Activated CD4-positive, alpha-beta T cell treated with anti-CD3 and anti-CD28 coated beads, Interleukin-2, amount 50 U/mL, for 16 hours (primary cell): ENCODE results near the gene BCKDK.
A peak's percentile ranks its signal among the peaks of the same experiment; 100 is the strongest.

ENCODE experiments used
- DNase-seq: peaks from one replicate; pipeline ENCODE4 v3.0.0-alpha.2; 2020

Gene BCKDK

DNA sequence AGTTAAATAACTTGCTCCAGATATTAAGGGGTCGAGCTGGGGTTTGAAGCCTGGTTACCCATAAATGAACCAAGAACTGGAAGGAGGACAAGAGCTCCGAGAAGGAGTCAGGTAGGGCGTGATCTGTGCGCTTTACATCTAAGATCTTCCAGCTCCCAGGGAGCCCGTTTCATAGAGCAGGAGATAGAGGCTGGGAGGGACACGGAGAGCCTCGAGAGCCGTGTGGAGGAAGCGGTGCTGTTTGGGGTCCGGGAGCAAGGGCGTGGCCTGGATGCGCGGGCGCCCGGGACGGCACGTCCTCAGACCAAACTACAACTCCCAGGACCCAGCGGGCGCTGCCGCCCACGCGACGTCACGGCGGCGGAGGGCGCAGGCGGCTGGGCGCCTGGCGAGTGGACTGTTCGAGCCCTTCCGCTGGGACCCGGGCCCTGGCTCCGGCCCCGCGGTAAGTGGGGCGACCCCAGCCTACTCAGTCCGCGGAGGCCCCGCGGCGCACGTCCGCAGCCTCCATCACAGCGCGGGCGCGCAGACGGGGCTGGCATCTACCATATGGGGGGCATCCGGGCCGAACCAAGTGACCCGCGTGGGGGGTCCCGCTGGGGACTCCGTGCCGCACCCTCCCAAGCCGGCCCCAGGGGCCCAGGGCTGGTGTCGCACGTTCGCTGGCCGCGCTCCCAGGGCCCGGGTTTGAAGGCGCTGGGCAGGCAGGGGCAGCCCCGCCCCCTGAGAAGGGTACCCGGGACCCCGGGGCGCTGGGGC is at the start of gene BCKDK:
BCKDK (plus strand) TSS at position 352 of the 759 bp plus-strand sequence. CDS start 838 bp downstream, outside the sequence.
- DNase-seq = peak; percentile 85

DNA sequence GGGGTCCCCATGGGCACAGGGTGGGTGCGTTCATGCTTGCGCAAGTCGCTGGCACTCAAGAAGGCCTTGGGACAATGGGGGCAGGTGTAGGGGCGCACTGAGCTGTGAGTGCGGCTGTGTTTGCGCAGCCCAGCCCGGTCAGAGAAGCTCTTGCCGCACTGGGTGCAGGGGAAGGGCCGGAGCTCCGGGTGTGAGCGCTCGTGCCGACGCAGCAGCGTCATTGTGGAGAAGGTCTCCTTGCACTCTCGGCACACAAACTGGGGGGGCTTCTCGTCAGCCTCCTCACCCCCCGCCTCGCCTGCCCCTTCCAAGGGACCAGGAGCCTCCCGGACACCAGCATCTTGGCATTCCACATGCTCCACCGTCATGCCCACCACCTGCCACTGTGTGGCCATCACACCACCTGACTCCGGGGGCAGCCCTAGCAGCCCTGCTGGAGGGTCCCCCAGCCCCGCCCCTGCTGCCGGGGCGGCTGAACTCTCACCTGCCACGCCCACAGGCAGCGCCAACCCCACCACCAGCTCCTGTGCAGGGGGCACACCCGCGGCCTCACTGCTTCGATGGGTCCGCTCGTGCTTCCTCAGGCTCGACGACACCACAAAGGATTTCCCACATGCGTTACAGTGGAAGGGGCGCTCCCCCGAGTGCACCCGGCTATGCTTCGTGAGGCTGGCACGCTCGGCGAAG is 46.9 kb upstream of the BCKDK start:
- no peak for DNase-seq

DNA sequence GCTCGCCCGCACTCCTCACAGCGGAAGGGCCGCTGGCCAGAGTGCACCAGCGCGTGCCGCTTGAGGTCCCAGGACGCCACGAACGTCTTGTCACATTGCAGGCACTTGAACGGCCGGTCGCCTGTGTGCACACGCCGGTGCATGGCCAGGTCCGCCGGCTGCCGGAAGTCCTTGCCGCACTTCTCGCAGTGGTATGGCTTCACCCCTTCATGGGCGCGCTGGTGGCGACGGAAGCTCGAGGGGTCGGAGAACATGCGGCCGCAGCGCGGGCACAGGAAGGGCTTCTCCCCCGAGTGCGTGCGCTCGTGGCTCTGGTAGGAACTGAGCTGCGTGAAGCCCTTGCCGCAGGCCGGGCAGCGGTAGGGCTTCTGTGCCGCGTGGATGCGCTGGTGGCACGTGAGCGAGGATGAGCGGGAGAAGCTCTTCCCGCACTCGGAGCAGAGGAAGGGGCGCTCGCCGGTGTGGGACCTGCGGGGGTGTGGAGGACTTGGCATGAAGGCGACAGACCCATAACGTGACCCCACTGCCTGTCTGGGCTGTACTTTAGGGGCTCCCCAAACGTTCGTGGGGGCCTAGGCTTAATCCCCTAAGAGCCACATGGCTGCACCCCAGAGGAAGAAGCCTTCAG is 46.3 kb upstream of the BCKDK start:
- no peak for DNase-seq

DNA sequence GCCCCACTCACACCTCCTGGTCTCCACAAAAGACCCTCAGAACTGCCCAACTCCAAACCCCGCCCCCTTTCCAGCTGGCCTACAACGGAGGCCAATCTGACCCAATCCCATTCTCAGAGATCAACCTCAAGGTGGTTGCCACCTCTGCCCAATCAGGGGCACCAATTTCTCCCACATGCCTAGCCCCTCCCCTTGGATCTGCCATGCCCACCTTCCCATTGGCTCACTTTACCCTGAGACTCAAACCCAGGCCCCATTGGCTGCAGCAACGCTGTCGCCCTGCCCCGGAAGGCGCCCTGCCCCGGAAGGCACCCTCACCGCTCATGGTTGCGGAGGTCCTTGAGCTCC is 44.7 kb upstream of the BCKDK start:
- DNase-seq = no peak

DNA sequence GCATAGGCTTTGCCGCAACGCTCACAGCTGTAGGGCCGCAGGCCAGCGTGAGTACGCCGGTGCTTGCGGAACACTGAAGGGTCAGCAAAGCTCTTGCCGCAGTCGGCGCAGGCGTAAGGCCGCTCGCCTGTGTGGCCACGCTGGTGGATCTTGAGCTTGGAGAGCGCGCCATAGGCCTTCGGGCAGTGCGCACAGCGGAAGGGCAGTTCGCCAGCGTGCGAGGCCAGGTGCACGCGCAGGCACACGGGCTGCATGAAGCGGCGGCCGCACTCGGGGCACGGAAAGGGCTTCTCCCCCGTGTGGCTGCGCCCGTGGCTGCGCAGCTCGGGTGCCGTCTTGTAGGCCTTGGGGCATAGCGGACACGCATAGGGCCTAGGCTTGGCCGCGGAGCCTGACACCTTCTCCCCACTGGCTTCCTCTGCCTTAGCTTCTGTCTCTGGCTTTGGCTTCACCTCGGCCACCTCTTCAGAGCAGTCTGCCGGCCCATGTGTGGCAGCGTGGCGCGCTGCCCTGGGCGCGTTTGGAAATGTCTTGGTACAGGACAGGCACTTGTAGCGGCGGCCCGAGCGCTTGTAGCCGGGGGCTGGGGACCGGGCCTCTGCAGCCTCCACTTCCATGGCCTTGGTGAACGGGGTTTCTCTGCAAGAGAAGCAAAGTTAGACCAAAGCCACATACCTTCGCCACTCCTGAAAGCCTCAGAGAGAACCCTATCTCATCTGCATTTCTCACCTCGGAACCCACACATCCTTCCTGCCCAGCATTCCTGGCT is 44.2 kb upstream of the BCKDK start:
- peak; percentile 50 for DNase-seq

DNA sequence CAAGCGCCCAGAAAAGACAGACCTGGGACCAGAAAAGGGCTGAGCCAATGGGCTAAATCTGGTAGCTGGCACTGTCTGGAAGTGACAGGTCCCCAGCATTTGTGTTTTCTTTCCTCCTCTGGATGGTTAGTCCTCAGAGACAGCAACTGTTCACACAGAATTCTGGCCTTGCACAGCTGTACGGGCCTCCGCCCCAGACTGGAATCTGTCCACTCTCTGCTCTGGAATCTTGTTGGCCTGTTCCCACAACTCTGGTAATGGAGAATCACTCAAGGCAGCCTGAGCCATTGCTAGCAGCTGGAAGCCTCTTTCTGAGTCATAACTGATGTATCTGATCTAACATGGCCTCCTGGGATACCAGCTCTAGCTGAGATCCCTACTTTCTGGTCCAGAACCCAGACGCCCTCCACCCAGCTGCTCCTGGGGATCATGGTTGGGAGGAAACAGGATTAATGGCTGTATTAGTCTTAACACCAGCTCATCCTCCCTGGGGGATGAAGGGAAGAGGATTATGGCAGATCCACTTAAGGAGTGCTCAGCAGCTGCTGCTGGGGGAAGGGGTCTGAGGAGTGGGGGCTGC is 43.2 kb upstream of the BCKDK start:
- DNase-seq = no peak

DNA sequence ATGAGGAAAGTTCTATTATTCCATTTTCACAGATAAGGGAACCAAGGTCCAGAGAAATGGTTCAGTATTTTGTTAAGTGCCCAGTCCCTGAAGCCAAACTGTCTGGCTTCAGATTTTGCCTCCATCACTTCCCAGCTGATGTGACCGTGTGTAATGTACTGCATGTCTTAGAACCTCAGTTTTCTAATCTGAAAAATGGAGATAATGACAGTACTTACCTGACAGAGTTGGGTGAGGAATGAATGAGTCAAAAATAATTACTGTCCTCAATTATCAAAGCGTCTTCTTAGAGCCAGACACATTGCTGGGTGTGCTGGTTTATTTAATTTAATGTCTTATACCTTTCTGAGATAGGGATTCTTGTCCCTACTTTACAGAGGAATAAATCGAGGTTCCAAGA is 40.8 kb upstream of the BCKDK start:
- DNase-seq = no peak

DNA sequence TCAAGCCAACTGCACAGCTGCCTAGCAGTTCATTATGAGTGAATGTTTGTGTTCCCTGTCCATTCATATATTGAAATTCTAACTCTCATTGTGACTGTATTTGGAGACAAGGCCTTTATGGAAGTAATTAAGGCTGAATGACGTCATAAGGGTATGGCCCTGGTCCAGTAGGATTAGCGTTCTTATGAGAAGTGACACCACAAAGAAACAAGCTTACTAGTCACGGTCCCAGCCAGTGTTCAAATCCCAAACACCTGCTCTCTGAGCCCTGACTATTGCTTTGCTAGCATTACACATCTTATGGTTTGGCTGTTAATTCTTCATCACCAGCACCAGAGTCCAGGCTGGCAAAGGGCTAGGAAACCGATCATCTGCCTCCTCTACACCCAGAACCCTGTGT is 36.3 kb upstream of the BCKDK start:
- DNase-seq = no peak

DNA sequence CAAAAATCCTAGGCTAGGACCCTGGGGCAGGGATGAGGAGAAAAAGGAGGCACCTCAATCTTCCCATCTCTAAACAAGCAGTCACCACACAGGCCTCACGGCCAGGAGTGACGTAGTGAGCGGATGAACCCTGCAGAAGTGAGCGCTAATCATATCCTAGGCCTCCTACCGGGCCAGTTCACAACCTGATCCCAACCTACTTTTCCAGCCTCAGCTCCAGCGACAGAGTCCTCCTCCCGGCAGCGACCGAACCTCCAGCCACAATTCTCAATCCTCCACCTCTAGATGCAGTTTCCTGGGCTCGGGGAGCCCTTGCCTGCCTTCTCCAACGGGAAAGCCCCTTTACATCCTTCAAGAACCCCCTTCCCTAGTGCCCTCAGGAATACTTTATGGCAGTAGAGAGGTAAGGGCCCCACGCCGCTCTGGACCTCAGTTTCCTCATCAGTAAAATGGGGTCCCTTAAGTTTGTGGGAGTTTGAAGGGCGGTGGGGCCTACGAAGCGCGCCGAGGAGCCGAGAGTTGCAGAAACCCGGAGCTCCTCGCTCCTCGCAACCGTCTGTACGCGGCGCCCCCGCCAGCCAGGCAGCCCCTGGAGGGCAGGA is 35.5 kb upstream of the BCKDK start:
- DNase-seq = peak; percentile 60

DNA sequence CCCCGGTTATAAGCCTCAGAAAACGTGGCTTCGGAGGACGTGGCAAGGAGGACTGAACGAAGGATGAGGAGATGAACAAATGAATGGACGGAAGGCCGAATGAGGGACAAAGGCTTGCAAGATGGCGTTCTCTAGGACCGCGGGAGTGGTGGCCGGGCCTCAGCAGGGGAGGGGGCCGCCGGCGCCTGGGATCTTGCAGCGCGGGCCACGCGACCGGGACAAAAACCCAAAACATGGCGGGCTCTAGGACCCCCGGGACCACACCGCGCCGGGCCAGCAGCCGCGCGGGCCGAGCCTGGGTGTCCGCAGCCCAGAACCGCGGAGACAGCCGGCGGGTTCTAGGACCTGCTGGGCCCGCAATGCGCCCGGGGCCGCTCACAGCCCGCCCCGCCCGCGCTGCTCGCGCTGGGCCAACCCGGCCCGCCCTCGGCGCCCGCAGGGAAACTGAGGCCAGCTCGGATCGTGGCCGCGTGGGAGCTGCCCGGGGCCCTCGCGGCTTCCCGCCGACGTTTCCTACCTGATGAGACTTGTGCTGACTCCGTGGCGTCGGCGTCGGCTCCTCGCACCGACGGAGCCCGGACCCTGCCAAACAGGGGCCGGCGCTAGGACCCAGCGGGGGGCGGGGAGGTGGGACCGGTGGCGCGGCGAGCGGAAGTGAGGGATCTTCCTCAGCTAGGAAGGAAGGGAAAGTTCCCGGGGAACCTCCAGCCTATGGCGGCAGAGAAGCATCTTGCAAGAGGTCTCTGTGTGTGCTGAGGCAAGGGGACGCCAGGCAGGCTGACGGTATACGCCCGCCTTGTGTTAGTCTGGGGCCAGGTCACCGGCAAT is 34.8 kb upstream of the BCKDK start:
- DNase-seq = peak; percentile 89

DNA sequence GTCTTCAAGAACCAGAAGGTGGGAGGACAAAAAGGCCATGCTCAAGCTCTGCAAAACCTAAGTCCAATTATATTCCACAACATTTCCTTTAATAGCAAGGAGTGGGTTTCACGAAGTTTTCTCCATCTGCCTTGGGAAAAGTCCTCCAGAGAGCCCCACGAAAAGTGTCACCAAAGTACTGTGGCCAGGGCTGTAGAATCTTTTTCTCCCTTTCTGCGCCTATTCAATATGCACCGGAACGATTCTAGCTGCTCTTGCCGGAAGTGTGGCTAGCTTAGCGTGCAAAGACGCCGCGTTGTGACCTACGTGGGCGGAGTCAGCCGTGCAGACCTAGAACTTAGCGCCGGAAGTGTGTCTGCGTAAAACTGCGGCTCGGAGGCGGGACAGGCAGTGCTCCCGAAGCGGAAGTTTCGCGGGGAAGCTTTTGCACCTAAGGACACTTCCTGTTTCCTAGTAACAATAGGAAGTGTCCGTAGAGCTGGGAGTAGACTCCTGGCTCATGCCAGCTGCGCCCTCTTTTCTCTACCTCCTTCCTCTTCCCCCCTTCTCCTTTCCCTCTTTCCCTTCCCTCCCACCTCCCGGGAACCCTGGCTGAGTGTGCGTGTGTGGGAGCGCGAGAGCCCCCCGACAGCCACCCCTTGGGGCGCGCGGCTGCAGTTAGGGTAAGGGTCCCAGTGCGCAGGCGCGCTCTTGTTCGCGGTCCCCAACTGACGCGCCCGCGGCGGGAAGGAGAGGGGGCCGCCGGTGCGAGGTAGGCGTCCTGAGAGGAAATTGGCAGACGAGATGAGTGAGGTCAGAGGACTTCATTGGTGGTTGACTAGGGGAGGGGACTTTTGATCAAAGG is 34.0 kb upstream of the BCKDK start, which contains the start of the genes ZNF646 and ZNF668:
ZNF646 (plus strand) TSS at position 453 of the 844 bp plus-strand sequence. CDS start 1,903 bp downstream, outside the sequence.
ZNF668 (minus strand) TSS at position 271 of the 844 bp plus-strand sequence. CDS start 9,781 bp downstream, outside the sequence.
- DNase-seq = peak; percentile 99

DNA sequence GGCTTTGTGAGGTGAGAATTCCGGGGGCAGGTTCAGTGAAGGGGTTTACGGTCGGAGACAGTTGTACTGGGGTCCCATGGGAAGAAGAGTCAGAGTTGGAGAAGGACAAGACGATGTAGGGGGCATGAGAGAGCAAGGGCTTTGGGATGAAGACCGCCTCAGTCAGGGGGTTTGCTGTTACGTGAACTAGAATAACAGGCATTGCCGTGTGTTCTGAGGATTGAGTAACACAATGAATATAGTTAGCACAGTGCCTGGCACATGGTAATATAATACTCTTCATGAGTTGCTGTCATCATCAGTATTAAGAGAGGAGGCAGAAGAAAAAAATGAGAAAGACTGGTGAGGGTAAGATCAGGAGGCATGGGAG is 33.4 kb upstream of the BCKDK start:
- no peak for DNase-seq

DNA sequence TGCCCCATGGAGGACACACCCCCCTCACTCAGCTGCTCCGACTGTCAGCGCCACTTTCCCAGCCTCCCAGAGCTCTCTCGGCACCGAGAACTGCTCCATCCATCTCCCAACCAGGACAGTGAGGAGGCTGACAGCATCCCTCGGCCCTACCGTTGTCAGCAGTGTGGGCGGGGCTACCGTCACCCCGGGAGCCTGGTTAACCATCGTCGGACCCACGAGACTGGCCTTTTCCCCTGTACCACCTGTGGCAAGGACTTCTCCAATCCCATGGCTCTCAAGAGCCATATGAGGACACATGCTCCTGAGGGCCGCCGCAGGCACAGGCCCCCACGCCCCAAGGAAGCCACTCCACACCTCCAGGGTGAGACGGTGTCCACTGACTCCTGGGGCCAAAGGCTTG is 31.9 kb upstream of the BCKDK start:
- no peak for DNase-seq

DNA sequence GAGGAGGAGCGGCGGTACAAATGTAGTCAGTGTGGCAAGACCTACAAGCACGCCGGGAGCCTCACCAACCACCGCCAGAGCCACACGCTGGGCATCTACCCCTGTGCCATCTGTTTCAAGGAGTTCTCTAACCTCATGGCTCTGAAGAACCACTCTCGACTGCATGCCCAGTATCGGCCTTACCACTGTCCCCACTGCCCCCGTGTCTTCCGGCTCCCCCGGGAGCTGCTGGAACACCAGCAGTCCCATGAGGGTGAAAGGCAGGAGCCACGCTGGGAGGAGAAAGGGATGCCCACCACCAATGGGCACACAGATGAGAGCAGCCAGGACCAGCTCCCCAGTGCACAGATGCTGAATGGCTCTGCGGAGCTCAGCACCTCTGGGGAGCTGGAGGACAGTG is 31.2 kb upstream of the BCKDK start:
- no peak for DNase-seq

DNA sequence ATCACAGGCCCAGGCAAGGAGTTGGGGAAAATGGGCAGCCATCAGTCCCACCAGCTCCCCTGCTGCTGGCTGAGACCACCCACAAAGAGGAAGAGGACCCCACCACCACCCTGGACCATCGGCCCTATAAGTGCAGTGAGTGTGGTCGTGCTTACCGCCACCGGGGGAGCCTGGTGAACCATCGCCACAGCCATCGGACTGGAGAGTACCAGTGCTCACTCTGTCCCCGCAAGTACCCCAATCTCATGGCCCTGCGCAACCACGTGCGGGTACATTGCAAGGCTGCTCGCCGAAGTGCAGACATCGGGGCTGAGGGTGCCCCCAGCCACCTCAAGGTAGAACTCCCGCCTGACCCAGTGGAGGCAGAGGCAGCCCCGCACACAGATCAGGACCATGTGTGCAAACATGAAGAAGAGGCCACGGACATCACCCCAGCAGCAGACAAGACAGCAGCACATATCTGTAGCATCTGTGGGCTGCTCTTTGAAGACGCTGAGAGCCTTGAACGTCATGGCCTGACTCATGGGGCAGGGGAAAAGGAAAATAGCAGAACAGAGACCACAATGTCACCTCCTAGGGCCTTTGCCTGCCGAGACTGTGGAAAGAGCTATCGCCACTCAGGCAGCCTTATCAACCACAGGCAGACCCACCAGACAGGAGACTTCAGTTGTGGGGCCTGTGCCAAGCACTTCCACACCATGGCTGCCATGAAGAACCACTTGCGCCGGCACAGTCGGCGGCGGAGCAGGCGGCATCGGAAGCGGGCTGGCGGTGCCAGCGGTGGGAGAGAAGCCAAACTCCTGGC is 30.4 kb upstream of the BCKDK start:
- no peak for DNase-seq

DNA sequence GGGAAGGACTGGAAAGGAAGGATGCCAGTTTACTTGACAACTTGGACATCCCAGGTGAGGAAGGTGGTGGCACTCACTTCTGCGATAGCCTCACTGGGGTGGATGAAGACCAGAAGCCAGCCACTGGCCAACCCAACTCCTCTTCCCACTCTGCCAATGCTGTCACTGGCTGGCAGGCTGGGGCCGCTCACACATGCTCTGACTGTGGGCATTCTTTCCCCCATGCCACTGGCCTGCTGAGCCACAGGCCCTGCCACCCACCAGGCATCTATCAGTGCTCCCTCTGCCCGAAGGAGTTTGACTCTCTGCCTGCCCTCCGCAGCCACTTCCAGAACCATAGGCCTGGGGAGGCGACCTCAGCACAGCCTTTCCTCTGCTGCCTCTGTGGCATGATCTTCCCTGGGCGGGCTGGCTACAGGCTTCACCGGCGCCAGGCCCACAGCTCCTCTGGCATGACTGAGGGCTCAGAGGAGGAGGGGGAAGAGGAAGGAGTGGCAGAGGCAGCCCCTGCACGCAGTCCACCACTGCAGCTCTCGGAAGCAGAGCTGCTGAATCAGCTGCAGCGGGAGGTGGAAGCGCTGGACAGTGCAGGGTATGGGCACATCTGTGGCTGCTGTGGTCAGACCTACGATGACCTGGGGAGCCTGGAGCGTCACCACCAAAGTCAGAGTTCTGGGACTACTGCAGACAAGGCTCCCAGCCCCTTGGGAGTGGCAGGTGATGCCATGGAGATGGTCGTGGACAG is 29.4 kb upstream of the BCKDK start:
- DNase-seq = no peak

DNA sequence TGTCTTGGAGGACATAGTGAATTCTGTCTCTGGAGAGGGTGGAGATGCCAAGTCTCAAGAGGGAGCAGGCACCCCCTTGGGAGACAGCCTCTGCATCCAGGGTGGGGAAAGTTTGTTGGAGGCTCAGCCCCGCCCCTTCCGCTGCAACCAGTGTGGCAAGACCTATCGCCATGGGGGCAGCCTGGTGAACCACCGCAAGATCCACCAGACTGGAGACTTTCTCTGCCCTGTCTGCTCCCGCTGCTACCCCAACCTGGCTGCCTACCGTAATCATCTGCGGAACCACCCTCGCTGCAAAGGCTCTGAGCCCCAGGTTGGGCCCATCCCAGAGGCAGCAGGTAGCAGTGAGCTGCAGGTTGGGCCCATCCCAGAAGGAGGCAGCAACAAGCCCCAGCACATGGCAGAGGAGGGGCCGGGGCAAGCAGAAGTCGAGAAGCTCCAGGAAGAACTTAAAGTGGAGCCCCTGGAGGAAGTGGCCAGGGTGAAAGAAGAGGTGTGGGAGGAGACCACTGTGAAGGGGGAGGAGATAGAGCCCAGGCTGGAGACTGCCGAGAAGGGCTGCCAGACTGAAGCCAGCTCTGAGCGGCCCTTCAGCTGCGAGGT is 28.7 kb upstream of the BCKDK start:
- no peak for DNase-seq

DNA sequence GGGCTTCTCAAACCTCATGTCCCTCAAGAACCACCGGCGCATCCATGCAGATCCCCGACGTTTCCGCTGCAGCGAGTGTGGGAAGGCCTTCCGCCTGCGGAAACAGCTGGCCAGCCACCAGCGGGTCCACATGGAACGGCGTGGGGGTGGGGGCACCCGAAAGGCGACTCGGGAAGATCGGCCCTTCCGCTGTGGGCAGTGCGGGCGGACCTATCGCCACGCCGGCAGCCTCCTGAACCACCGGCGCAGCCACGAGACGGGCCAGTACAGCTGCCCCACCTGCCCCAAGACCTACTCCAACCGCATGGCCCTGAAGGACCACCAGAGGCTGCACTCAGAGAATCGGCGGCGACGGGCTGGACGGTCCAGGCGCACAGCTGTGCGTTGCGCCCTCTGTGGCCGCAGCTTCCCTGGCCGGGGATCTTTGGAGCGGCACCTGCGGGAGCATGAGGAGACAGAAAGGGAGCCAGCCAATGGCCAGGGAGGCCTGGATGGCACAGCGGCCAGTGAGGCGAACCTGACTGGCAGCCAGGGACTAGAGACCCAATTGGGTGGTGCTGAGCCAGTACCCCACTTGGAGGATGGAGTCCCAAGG is 28.1 kb upstream of the BCKDK start:
- no peak for DNase-seq
